HG02759 (cell line): ENCODE results near the gene PDP2.
A peak's percentile ranks its signal among the peaks of the same experiment; 100 is the strongest.

Experiments used
- ATAC-seq: cut with Tn5 transposase; IDR thresholded peaks from one replicate; pipeline ENCODE4 v1.9.1; 2021; ENCODE audit warnings: mild to moderate bottlenecking, moderate library complexity; ENCODE audit not compliant: unreplicated experiment

Gene PDP2, protein sequence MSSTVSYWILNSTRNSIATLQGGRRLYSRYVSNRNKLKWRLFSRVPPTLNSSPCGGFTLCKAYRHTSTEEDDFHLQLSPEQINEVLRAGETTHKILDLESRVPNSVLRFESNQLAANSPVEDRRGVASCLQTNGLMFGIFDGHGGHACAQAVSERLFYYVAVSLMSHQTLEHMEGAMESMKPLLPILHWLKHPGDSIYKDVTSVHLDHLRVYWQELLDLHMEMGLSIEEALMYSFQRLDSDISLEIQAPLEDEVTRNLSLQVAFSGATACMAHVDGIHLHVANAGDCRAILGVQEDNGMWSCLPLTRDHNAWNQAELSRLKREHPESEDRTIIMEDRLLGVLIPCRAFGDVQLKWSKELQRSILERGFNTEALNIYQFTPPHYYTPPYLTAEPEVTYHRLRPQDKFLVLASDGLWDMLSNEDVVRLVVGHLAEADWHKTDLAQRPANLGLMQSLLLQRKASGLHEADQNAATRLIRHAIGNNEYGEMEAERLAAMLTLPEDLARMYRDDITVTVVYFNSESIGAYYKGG

DNA sequence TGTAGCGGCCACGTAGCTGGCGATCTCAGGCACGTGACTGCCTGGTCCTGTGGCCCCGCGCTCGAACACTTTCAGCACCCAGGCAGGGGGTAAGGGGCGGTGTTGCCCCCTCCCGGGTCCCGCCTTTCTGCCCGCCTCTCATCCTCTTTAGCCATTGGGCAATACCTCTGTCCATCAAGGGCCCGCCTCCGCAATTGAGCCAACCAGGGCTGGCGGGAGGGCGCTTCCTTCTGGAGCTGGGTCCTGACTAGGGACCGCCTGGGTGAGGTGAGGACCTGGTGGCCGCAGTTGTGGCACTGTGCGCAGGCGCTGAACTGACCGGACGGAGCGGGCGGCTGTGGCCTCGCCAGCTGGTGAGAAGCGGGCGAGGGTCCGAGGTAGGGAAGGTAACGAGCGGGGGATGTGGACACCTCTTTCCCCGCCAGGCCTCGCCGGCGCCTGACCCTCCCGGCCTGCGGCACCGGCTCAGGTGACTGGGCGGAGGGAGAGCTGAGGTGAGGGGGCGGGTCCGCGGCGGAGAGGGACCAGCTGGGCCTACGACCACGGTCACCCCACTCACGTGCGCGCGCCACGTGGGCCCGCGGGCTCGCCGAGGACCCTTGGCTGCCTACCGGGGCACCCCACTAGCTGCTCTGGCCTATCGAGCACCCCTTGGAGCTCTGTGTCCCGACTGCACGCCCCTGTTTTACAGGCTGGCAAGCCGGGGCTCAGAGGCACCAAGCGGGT is at the start of gene PDP2:
Gene PDP2, plus strand, starts transcription at position 228 of the 726 bp plus-strand sequence. CDS start 3,770 bp downstream, outside the sequence.
- ATAC-seq, result peak; percentile 96

DNA sequence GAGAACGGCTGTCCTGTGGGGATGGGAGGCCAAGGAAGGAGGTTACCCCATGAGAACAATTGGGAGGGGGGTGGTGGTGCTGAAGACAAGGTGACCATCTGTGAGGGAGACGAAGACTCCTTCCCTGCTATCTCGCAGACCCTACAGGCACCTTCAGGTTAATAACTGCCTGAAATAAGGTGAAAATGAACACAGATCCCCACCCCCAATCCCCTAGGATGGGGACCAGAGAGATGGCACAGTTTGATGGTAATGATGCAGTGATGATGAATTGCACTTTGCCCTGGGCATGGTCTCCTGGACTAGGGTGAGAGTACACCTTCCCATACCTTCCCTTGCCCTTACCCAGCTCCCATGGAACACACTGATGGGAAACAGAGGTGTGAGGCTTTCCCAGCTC is 48.1 kb upstream of the PDP2 start:
- ATAC-seq, result no peak

DNA sequence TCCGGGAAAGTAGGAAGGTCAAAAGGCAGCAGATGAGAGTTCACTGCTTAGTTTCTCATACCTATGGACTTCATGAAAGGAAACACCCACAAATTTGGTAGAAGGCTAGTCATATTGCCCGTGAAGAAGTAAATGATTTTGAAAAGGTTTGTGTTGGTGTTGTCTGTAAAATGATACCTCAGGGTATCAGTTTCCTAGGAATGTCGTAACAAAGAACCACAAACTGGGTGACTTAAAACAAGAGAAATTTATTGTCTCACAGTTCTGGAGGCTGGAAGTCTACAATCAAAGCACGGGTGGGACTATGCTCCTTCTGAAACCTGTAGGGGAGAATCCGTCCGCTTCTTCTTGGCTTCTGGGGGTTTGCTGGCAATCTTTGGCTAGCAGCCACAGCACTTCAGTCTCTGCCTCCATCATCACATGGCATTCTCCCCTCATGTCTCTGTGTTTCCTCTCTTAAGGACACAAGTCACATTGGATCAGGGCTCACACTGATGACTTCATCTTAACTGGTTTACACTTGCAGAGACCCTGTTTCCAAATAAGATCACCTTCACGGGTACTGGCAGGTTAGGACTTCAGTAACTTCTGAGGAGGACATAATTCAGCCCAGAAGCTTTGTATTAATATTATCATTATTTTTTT is 47.5 kb upstream of the PDP2 start:
- ATAC-seq, result no peak

DNA sequence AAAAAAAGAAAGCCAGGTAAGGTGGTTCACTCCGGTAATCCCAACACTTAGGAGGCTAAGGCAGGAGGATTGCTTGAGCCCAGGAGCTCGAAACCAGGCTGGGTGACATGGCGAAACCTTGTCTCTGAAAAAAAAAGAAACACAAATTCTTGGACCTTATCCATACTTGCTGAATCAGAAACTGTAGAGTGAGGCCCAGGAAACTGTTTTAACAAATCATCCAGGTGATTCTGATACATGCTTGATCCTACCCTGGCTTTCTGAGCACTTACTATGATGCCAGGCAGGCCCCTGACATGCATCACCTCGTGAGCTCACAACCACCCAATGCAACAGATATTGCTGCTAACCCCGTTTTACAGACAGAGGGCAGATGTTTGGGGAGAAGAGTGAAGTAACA is 45.6 kb upstream of the PDP2 start:
- ATAC-seq, result no peak

DNA sequence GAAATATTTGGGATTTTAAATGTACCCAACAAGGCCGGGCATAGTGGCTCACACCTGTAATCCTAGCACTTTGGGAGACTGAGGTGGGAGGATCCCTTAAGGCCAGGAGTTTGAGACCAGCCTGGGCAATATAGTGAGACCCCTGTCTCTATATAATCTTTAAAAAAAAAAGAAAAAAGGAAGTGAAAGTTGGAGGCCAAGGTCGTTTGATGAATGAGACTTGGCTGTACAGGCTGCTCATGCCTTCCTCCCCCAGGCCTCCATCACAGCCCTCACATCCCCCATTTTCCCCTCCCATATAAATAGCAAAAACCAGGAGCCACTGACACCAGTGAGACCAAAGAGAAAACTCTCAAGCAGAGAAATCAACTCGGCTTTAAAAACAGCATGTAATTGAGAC is 39.4 kb upstream of the PDP2 start:
- no peak for ATAC-seq

DNA sequence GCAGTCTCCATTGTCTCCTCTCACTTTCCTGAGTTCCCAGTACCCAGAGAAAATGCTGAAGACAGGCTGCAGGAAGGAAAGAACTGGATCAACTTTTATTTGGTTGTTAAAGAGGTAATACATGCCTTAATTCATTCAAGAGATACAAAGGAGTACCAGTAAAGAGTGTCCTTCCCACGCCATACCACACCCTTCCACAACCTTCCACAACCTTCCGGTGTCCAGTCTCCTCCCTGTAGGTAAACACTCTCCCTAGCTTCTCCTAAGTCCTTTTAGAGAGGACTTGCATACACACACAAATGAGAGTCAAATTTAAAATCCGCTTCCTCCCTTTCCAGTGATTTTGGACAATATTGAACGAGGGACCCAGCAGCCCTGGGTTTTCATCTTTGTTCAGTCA is 38.9 kb upstream of the PDP2 start:
- ATAC-seq, result no peak

DNA sequence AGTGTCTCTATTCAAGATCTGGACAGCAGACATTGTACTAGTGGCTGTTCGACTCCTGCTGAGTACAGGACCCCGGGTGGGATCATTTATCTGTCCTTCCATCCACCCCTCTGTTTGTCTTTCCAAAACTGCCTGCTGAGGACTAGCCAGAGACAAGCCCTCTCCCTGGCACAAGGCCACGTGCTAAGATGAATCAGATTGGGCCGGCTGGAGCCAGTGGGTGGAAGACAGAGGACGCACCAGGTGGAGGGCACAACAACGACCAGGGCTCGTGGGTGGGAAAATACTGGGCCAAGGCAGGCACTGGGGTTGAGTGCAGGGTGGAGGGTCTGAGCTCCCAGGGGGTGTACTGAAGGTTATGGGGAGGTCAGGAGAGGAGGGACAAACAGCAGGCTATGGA is 37.5 kb upstream of the PDP2 start:
- ATAC-seq, result no peak

DNA sequence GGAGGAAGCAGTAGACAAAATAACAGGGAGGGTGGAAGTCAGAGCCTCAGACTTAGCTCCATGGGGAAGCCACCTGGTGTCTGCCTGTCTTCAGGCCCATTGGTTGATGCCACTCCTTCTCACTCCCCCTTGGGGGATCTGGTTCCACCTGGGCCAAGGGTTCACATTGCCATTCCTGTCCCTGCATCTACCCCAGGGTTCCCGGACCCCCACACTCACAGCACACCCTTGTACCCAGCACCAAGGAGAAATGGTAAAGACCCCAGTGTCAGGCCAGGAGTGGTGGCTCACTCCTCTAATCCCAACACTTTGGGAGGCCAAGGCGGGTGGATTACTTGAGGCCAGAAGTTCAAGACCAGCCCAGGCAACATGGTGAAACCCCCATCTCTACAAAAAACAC is 37.1 kb upstream of the PDP2 start:
- no peak for ATAC-seq

DNA sequence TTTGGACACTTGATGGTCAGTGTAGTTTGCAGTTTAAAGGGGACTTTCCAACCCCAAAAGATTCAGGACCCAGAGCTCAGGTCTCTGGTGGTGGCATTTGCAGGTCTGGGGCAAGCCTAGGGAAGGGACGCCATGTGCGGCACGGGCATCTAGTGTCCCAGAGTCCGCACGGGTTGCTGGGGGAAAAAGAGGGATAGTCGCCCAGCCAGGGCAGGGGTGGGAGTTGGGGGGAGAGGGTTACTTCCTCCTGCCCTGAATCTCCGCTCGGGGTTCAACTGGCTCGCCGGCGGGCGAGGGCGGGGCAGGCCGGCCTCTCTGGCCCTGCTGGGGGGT is 36.3 kb upstream of the PDP2 start:
- ATAC-seq, result no peak

DNA sequence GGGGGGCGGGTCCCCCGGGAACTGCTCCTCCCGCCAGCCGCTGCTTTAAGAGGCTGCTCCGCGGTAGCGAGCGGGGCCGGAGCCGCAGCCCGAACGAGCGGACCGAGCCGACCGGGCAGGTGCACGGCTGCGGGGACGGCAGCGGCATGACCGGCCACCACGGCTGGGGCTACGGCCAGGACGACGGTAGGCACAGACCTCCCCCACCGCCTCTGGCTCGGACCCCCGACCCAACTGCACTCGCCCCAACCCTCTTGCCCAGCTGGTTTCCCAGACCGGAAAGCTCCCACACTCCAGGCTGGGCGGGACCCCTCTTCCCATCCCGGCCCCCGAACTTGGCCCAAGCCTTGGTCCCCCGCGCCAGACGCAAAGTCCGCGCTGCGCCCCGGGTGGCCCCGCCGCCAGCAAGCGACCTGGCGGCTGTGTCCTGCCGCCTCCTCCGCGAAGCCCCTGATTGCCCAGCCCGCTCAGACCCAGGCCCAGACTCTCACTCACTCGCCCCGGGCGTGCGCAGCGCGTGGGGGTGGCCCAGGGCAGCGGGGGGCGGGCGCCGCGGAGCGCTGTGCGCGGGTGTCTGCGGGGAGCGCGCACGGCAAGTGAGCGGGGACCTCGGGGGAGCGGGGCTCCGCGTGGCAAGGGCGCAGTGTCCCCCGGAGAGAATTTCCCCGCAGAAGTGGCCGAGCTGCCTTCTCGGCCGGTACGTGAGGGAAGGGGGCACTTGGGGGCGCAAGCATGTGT is 35.8 kb upstream of the PDP2 start, which contains the start of gene CA7:
Gene CA7, plus strand, starts transcription at position 73 of the 738 bp plus-strand sequence. Its CDS starts 74 bp downstream, at position 147.
- ATAC-seq, result no peak

DNA sequence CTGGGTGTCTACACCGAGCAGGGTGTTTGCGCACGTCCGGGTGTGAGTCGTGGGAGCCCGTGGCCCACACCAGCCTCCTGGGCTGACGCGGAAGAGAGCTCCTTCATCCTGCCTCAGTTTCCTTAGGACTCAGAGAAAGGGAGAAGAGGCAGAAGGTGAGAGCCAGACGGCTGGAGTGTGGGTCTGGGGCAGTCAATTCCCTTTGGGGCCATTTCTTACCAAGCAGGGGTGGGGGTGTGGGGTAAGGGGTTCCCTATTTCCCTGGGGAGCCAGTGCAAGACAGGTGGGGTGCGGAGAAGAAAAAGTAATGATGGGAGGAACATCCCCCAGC is 35.3 kb upstream of the PDP2 start:
- ATAC-seq, result no peak

DNA sequence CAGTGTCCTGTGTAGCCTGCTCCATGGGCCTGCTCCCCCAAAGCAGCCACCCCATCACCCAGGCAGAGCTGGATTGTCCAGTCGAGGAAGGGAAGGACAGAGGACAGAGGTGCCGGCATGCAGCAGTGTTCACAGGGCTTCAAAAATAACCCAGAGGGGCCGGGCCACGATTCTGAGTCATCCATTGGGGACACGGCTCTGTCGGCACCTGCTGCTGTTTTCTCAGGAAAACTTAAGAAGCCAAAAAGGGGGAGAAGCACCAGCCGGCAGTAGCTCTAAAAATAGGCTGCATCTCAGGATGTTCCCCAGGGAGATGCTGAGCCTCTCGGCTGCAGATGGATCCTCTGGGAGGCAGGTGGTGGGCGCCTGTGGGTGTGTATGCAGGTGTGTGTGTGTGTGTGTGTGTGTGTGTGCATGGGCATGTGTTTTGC is 34.5 kb upstream of the PDP2 start:
- no peak for ATAC-seq

DNA sequence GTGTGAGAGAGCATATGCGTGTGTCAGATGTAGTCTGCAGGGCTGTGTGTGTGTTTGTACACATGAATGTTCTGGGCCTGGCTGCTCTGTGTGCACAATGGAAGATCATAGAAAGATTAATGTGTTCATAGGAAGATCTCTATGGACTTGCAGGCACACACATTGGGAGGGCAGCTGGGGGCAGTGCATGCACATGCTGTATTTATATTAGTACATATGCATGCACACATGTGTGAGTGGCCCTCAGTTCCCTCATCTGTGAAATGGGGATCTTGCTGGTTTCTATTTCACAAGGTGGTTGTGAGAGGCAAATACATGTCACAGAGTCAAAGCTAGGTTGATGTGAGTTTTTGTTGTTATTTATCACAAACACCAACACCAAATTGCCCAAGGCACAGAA is 34.0 kb upstream of the PDP2 start:
- no peak for ATAC-seq

DNA sequence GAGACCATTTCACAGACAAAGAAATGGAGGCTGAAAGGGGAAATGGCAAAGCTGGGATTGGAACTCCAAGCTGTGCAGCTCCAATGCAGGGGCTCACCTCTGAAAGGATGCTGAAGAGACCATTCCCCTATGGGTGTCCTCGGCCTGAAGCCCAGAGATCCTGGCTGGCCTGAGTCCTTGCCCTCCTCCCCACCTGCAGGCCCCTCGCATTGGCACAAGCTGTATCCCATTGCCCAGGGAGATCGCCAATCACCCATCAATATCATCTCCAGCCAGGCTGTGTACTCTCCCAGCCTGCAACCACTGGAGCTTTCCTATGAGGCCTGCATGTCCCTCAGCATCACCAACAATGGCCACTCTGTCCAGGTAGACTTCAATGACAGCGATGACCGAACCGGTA is 33.5 kb upstream of the PDP2 start:
- no peak for ATAC-seq

DNA sequence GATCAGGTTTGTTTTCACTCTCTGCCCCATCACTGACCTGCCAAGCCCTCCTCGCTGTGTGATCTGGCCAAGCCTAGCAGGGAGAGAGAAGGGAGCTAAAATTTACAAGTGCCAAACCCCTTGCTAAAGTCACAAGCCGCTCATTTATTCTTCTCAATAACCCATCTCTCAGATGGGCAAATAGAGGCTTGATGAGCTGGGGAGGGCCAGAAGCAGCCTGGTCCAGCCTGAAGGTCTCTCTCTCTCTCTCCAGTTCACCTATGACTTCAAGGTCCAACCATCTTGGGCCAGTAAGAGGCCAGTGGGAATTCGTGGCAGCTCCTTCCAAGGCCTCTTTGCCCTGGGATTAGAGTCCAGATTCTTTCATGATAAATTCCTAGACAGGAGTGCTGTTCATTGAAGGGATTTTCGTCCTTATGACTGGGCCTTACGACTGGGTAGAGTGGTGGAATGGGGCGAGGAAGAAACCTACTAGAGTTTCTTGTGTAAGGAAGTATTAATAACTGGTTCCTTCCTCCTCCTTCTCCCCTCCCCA is 32.7 kb upstream of the PDP2 start:
- ATAC-seq, result no peak

DNA sequence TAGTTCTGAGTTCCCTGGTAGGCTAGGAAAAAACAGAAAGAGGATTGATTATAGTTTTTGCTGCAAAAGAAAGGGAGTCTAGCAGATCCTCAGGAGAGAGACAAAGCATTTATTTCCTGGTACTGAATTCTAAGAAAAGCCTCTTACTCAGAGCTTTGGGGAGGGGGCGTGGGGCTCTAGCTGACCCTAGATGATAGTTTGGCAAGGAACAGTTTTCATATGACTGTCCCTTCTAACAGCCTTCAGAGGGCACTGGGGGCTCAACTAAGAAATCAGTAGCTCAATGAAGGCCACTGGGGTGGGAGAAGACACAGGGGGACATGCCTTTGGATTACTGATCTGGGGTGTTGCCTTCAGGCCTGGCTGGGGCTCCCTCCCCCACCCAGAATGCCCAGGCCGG is 32.1 kb upstream of the PDP2 start:
- ATAC-seq, result no peak

DNA sequence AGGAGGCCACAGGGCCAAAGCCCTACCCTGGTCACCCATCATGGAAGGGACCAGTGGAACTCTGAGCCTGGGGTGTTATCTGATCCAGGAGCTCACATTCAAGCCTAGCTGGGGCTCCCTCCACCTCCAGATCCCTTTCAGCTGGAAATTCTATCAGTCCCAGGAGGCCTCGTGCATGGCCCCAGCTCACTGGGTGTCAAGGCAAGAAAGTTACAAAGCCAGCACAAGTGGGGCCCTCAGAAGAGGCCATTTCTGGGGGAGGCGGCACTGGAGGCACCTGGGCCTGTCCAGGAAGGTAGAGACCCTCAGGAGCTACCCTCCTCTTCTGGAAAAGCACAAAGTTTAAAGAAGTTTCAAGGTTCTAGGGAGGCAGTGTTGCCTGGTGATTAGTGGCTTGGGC is 31.3 kb upstream of the PDP2 start:
- no peak for ATAC-seq

DNA sequence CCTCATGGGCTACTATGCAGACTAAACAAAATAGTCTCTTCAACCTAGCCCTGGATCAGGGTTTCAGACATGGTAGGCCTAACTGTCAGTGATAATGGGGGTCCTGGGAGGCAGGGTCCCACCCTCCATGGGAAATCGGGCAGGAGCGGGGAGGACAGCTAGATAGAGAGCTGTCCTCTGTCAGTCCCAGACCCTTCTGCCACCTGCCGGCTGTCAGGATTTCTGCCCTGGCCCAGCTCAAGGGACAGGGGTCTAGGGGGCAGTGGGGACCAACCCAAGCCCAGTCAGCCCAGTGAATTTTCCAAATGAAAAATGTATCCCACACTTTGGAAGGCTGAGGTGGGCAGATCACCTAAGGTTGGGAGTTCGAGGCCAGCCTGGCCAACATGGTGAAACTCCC is 30.8 kb upstream of the PDP2 start:
- ATAC-seq, result no peak

DNA sequence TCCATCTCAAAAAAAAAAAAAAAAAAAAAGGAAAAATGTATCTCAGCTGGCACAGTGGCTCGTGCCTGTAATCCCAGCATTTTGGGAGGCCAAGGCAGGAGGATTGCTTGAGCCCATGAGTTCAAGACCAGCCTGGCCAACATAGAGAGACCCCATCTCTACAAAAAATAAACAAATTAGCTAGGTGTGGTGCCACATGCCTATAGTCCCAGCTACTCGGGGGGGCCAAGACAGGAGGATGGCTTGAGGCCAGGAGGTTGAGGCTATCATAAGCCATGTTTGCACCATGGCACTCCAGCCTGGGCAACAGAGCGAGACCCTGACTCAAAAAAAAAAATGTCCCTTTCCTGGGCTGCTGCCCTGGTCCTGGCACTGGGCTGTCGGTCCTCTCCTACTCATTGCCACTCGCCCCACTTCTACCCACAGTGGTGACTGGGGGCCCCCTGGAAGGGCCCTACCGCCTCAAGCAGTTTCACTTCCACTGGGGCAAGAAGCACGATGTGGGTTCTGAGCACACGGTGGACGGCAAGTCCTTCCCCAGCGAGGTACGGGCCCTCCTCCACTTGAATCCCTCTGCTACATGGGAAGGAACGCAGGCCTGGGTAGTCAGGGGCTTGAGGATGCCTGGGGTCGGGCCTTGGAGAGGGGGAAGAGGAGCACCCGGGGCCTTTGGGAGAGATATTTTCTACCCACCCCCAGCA is 30.1 kb upstream of the PDP2 start:
- no peak for ATAC-seq
